HG03108 (cell line): Measurements from ENCODE around the gene PPIL3.

Experiments used
- ATAC-seq: cut with Tn5 transposase; IDR thresholded peaks from one replicate; pipeline ENCODE4 v1.9.1; 2021; ENCODE audit warnings: moderate library complexity; ENCODE audit not compliant: unreplicated experiment

Gene PPIL3

GRCh38 chr2:200861617-200862155, 27.2 kb downstream of the PPIL3 start:
- ATAC-seq, result no peak

GRCh38 chr2:200860092-200860795, 28.6 kb downstream of the PPIL3 start:
- ATAC-seq, result no peak

- ATAC-seq, result no peak
Measured at GRCh38 chr2:200856806-200857205, 32.1 kb downstream of the PPIL3 start.

GRCh38 chr2:200852605-200853004, 36.3 kb downstream of the PPIL3 start:
- ATAC-seq, result no peak

- ATAC-seq, result no peak
Measured at GRCh38 chr2:200851398-200852248, 37.3 kb downstream of the PPIL3 start.

- ATAC-seq, result no peak
Measured at GRCh38 chr2:200850512-200851256, 38.2 kb downstream of the PPIL3 start.

- ATAC-seq, result no peak
Measured at GRCh38 chr2:200847939-200848338, 40.9 kb downstream of the PPIL3 start.

GRCh38 chr2:200847269-200847668, 41.6 kb downstream of the PPIL3 start:
- no peak for ATAC-seq

- ATAC-seq, result no peak
Measured at GRCh38 chr2:200845669-200846325, 43.1 kb downstream of the PPIL3 start.

GRCh38 chr2:200845194-200845593, 43.7 kb downstream of the PPIL3 start:
- ATAC-seq, result no peak

GRCh38 chr2:200843993-200844948, 44.6 kb downstream of the PPIL3 start:
- no peak for ATAC-seq

GRCh38 chr2:200839513-200839912, 49.4 kb downstream of the PPIL3 start:
- ATAC-seq, result no peak

- ATAC-seq, result no peak
Measured at GRCh38 chr2:200834701-200835100, 54.2 kb downstream of the PPIL3 start.

- no peak for ATAC-seq
Measured at GRCh38 chr2:200829258-200829655, 59.6 kb downstream of the PPIL3 start.

- no peak for ATAC-seq
Measured at GRCh38 chr2:200828572-200829257, 60.2 kb downstream of the PPIL3 start.

- no peak for ATAC-seq
Measured at GRCh38 chr2:200828104-200828503, 60.8 kb downstream of the PPIL3 start.

- ATAC-seq, result no peak
Measured at GRCh38 chr2:200821686-200822245, 67.1 kb downstream of the PPIL3 start.
